ENCODE data around the gene OR11L1. TPM values are rescaled to one million over a fixed set of nuclear protein-coding genes. Genes with fewer than 3 reads are reported as not detected.

The OR11L1 gene
- polyA plus RNA-seq, 1 of the 3 experiments (the other 2 are of a cell fraction): not detected

GRCh38 chr1:247845011-247845692 is 3.5 kb upstream of the OR11L1 start (continued):
- TF ChIP-seq GABPA (IDR thresholded peaks at IDR 0.05; ENCODE audit: low read depth) (no peak), NFIC (IDR thresholded peaks at IDR 0.05; ENCODE audit: borderline replicate concordance) (no peak), POLR2AphosphoS5 (IDR thresholded peaks at IDR 0.05; ENCODE audit: low read depth, low read length) (no peak)

DNA sequence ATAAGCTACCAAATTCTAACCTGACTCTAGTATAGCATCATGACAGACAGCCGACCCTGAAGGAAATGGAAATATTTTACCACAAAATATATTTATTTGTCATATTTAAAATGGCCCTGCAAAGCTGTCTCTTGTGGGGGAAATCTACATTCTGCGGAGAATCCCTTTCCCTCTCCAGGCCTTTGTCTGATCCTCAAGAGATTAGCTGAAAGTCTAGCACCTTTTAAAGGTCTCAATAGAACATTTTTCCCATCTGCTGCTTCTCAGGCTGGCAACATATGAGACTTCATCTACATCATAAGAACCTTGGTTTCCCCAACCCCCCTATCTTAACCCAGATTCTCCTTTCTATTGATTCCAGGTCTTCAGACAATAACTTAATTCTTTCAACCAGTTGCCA is 1.7 kb upstream of the OR11L1 start:
- Histone ChIP-seq H3K9me3 (no peaks in the 10 kb centered on the region), H3K27ac (ENCODE audit: low read depth in 2 of 2, low read length in 1 of 2) (no peak overlapping the region), H3F3A (replicated peaks; ENCODE audit: insufficient read depth) (no peaks in the 10 kb centered on the region), H3K9ac (no peak overlapping the region), H3K36me3 (replicated peaks in 1 of 2; ENCODE audit: control insufficient read depth in 1 of 2, insufficient read depth in 2 of 2, low read length in 1 of 2) (no peaks in the 10 kb centered on the region), H3K4me1 (ENCODE audit: control insufficient read depth in 1 of 2, insufficient read depth in 2 of 2, low read depth in 1 of 2, low read length in 1 of 2) (no peaks in the 10 kb centered on the region), H3K9me2 (no peaks in the 10 kb centered on the region), H3K27me3 (ENCODE audit: insufficient read depth) (no peaks in the 10 kb centered on the region; the same call in 1 of the 2 replicates), H3K4me3 (ENCODE audit: low read depth in 2 of 2, low read length in 1 of 2) (no peak overlapping the region), H3K79me2 (ENCODE audit: insufficient read depth) (no peaks in the 10 kb centered on the region), H2AFZ (ENCODE audit: low read depth) (no peak overlapping the region), H4K20me1 (ENCODE audit: insufficient read depth) (no peaks in the 10 kb centered on the region), H3K4me2 (no peak overlapping the region)
- WGBS (ENCODE audit: low lambda C conversion rate): 21% methylated on average over 2 of the region's 2 CpGs
- DNase-seq: no peak
- TF ChIP-seq, protein P1, sequence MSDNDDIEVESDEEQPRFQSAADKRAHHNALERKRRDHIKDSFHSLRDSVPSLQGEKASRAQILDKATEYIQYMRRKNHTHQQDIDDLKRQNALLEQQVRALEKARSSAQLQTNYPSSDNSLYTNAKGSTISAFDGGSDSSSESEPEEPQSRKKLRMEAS (IDR thresholded peaks at IDR 0.05; ENCODE audit: low read depth): no peak
- TF ChIP-seq MXI1 (IDR thresholded peaks at IDR 0.05; ENCODE audit: low read depth, low read length): no peak
- no peak for TF ChIP-seq TAF1 (IDR thresholded peaks at IDR 0.05; ENCODE audit: borderline replicate concordance, low read depth, low read length)
- no peak for TF ChIP-seq CHD2 (IDR thresholded peaks at IDR 0.05; ENCODE audit: low read length, partially characterized antibody)
- TF ChIP-seq RCOR1 (IDR thresholded peaks at IDR 0.05; ENCODE audit: low read length): no peak
- no peak for TF ChIP-seq YY1 (IDR thresholded peaks at IDR 0.05; ENCODE audit: low read depth)
- no peak for TF ChIP-seq PBX3 (IDR thresholded peaks at IDR 0.05)
- TF ChIP-seq, protein P2, sequence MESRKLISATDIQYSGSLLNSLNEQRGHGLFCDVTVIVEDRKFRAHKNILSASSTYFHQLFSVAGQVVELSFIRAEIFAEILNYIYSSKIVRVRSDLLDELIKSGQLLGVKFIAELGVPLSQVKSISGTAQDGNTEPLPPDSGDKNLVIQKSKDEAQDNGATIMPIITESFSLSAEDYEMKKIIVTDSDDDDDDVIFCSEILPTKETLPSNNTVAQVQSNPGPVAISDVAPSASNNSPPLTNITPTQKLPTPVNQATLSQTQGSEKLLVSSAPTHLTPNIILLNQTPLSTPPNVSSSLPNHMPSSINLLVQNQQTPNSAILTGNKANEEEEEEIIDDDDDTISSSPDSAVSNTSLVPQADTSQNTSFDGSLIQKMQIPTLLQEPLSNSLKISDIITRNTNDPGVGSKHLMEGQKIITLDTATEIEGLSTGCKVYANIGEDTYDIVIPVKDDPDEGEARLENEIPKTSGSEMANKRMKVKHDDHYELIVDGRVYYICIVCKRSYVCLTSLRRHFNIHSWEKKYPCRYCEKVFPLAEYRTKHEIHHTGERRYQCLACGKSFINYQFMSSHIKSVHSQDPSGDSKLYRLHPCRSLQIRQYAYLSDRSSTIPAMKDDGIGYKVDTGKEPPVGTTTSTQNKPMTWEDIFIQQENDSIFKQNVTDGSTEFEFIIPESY (IDR thresholded peaks at IDR 0.05; ENCODE audit: borderline replicate concordance, low read depth): no peak
- no peak for TF ChIP-seq FOXJ3 (CRISPR knock-in tag; IDR thresholded peaks at IDR 0.05)
- no peak for TF ChIP-seq TCF12 (IDR thresholded peaks at IDR 0.05)
- TF ChIP-seq REST (IDR thresholded peaks at IDR 0.05; ENCODE audit: low read depth, low read length): no peak
- no peak for TF ChIP-seq NRF1 (IDR thresholded peaks at IDR 0.05; ENCODE audit: low read depth, low read length)
- TF ChIP-seq EP300 (IDR thresholded peaks at IDR 0.05; ENCODE audit: borderline replicate concordance in 1 of 2, low read depth in 1 of 2, low read length in 1 of 2): no peak
- TF ChIP-seq CTCF (IDR thresholded peaks at IDR 0.05): no peak
- no peak for TF ChIP-seq GATA2 (CRISPR knock-in tag; IDR thresholded peaks at IDR 0.05)
- TF ChIP-seq SIN3A (IDR thresholded peaks at IDR 0.05; ENCODE audit: borderline replicate concordance, low read depth, low read length): no peak
- no peak for TF ChIP-seq EZH2phosphoT487 (IDR thresholded peaks at IDR 0.05; ENCODE audit: borderline replicate concordance, low read depth)
- TF ChIP-seq USF1 (IDR thresholded peaks at IDR 0.05; ENCODE audit: borderline replicate concordance, low read depth): no peak
- no peak for TF ChIP-seq POLR2AphosphoS5 (IDR thresholded peaks at IDR 0.05; ENCODE audit: low read depth, low read length)
- CTCF ChIA-PET: interaction anchor here (0.7 kb wide), 1 partner anchor 101 kb away, joined by 3 read pairs; no protein-coding TSS in a partner anchor
- POLR2A ChIA-PET: no interaction called here

Data from SK-N-SH (cell line).